KMS-11 (cell line): ENCODE results near the gene PRKAR1B.

Experiments
- H2AFZ ChIP-seq: fragments of 200-600 bp; sonication (generic); 2 replicates; pipeline ENCODE4 v1.6.1; 2016; ENCODE audit warnings: antibody characterized with exemption, mixed run types, low read depth
- H3K27ac ChIP-seq: fragments of 200-600 bp; sonication (generic); 2 replicates; pipeline ENCODE4 v1.6.1; 2016; ENCODE audit warnings: mild to moderate bottlenecking, mixed run types
- H3K27me3 ChIP-seq: fragments of 200-600 bp; sonication (generic); 2 replicates; pipeline ENCODE4 v1.6.1; 2017; ENCODE audit warnings: mild to moderate bottlenecking, low read depth, mixed run types, moderate library complexity; ENCODE audit not compliant: insufficient read depth
- H3K36me3 ChIP-seq: fragments of 200-600 bp; sonication (generic); 2 replicates; pipeline ENCODE4 v1.6.1; 2017; ENCODE audit warnings: mild to moderate bottlenecking, mixed run types; ENCODE audit not compliant: insufficient read depth
- H3K4me1 ChIP-seq: fragments of 200-600 bp; sonication (generic); 2 replicates; pipeline ENCODE4 v1.6.1; 2016; ENCODE audit warnings: mild to moderate bottlenecking, low read depth, mixed run types; ENCODE audit not compliant: poor library complexity, severe bottlenecking
- H3K4me2 ChIP-seq: fragments of 200-600 bp; sonication (generic); 2 replicates; pipeline ENCODE4 v1.7.0; 2016; ENCODE audit warnings: mild to moderate bottlenecking, mixed run types
- H3K4me3 ChIP-seq: fragments of 200-600 bp; sonication (generic); IDR thresholded peaks from 2 replicates; pipeline ENCODE4 v1.6.1; 2017; ENCODE audit warnings: low read depth, low read length, mixed read lengths; ENCODE audit not compliant: insufficient read depth
- H3K79me2 ChIP-seq: fragments of 200-600 bp; sonication (generic); 2 replicates; pipeline ENCODE4 v1.6.1; 2016; ENCODE audit warnings: low read depth, mixed run types; ENCODE audit not compliant: insufficient read depth
- H3K9ac ChIP-seq: fragments of 200-600 bp; sonication (generic); 2 replicates; pipeline ENCODE4 v1.6.1; 2016; ENCODE audit warnings: mild to moderate bottlenecking, mixed run types
- H4K20me1 ChIP-seq: fragments of 200-600 bp; sonication (generic); 2 replicates; pipeline ENCODE4 v1.6.1; 2016; ENCODE audit warnings: mild to moderate bottlenecking, mixed run types; ENCODE audit not compliant: insufficient read depth
- CTCF ChIP-seq: fragments of 200-600 bp; sonication (generic); conservative IDR thresholded peaks from 2 replicates; pipeline ENCODE4 v1.6.1; 2017; ENCODE audit warnings: low read depth, mild to moderate bottlenecking, antibody characterized with exemption, low read length, moderate library complexity, mixed read lengths

The PRKAR1B gene

GRCh38 chr7:713139-713457, 14.0 kb downstream of the PRKAR1B start:
- no peak overlapping the region for H3K4me3 ChIP-seq

GRCh38 chr7:712381-713138, 14.5 kb downstream of the PRKAR1B start:
- Histone ChIP-seq H3K9ac (no peak overlapping the region), H3K4me3 (no peak overlapping the region), H2AFZ (no peak overlapping the region), H3K27ac (no peak overlapping the region), H3K36me3 (no peaks in the 10 kb centered on the region), H3K4me1 (no peaks in the 10 kb centered on the region), H3K79me2 (no peaks in the 10 kb centered on the region), H4K20me1 (no peaks in the 10 kb centered on the region), H3K27me3 (no peaks in the 10 kb centered on the region), H3K4me2 (no peak overlapping the region)
- TF ChIP-seq CTCF = no peak

More at GRCh38 chr7:713139-713457, 14.0 kb downstream of the PRKAR1B start:
- Histone ChIP-seq H3K27me3 (no peaks in the 10 kb centered on the region), H4K20me1 (no peaks in the 10 kb centered on the region), H3K36me3 (no peaks in the 10 kb centered on the region), H2AFZ (no peak overlapping the region), H3K79me2 (no peaks in the 10 kb centered on the region), H3K27ac (no peak overlapping the region), H3K4me2 (no peak overlapping the region), H3K4me1 (no peaks in the 10 kb centered on the region), H3K9ac (no peak overlapping the region)
- no peak for TF ChIP-seq CTCF

- H3K4me1 ChIP-seq = no peaks in the 10 kb centered on the region
- no peaks in the 10 kb centered on the region for H3K79me2 ChIP-seq
- H3K36me3 ChIP-seq = no peaks in the 10 kb centered on the region
- H3K4me3 ChIP-seq = no peak overlapping the region
- no peak overlapping the region for H2AFZ ChIP-seq
- no peak overlapping the region for H3K27ac ChIP-seq
- H3K9ac ChIP-seq = no peak overlapping the region
- TF ChIP-seq CTCF = no peak
- H3K4me2 ChIP-seq = no peak overlapping the region
- no peaks in the 10 kb centered on the region for H4K20me1 ChIP-seq
- no peaks in the 10 kb centered on the region for H3K27me3 ChIP-seq
These were observed 15.1 kb downstream of the PRKAR1B start for GRCh38 chr7:711922-712380.

- no peak overlapping the region for H2AFZ ChIP-seq
- H3K79me2 ChIP-seq = no peaks in the 10 kb centered on the region
- H3K27ac ChIP-seq = no peak overlapping the region
- H3K4me2 ChIP-seq = no peak overlapping the region
- no peak overlapping the region for H3K9ac ChIP-seq
- no peaks in the 10 kb centered on the region for H3K27me3 ChIP-seq
- no peaks in the 10 kb centered on the region for H4K20me1 ChIP-seq
- no peak for TF ChIP-seq CTCF
- no peaks in the 10 kb centered on the region for H3K4me1 ChIP-seq
- H3K4me3 ChIP-seq = no peak overlapping the region
- no peaks in the 10 kb centered on the region for H3K36me3 ChIP-seq
These were observed 15.8 kb downstream of the PRKAR1B start for GRCh38 chr7:711093-711921.
